Myocyte (in vitro differentiated cells): Measurements from ENCODE around the gene HAL. TPM values are rescaled to one million over a fixed set of nuclear protein-coding genes. Genes with fewer than 3 reads are reported as not detected.
A peak's percentile ranks its signal among the peaks of the same experiment; 100 is the strongest.

Experiments
- DNase-seq: peaks from one replicate; pipeline ENCODE4 v3.0.0-alpha.2; 2012; ENCODE audit warnings: low read depth
- total RNA-seq: library from RNA; depleted of rRNA; stranded (reverse); fragments of >200 nt; gene quantifications from 2 replicates; pipeline ENCODE4 v1.2.3, GENCODE V29; 2014

The HAL gene
- total RNA-seq, 1 donor from 2014 or later, result not detected

DNA sequence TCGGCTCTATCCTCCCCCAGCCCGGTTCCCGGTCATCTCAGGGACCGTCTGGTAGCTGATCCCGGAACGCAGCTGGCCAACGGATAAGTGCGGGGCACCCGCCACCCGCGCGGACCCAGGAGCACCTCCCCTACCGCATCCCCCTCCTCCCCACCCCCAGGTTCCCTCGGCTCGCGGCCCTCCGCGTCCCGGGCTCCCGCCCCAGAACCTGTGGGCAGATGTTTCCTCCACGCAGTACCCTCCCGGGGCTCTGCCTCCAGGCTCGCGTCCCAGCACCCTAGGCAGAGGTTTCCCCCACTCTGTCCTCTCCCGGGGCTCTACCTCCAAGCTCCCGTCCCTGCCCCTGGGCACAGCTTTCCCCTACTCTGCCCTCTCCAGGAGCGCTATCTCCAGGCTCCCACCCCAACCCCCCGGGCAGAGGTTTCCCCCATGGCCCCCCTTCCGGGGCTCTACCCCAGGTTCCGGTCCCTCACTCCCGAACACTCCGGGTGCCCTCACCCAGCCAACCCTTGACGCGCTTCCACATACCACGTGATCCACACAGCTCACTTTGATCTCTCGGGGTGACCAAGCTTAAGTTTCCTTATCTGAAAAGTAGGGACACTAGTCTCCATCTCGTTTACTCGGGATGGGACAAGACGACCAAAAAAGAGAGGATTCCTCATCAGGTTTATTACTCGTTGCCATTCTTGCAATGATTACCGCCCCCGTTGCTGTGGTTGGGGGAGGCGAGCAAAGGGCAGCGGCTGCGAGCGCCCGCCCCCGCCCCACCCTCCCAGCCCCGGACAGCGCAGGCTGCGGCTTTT is 53.4 kb downstream of the HAL start, which contains the start of gene CCDC38:
Gene CCDC38 (minus strand): TSS at position 91 of the 806 bp plus-strand sequence. CDS start 6,105 bp downstream, outside the sequence.
- DNase-seq, result peak; percentile 88

DNA sequence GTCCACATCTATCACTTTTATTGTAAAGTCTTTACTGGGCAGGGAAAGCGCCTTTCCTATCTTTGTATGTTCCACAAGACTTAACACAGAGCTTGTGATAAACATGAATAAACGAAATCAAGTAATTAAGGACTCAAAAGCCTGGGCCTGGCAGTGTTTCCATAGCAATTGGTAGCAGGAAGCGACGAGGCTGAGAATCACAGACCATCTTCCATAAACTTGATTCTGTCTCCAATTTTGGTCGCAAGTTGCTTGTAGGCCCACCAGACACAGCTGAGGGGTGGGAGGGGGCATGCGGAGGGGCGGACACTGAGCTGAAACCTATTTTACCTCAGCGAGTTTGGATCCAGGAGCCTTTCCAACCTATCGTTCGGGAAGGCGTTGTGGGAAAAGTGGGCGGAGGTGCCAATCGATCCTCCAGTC is 54.0 kb downstream of the HAL start:
- no peak for DNase-seq

DNA sequence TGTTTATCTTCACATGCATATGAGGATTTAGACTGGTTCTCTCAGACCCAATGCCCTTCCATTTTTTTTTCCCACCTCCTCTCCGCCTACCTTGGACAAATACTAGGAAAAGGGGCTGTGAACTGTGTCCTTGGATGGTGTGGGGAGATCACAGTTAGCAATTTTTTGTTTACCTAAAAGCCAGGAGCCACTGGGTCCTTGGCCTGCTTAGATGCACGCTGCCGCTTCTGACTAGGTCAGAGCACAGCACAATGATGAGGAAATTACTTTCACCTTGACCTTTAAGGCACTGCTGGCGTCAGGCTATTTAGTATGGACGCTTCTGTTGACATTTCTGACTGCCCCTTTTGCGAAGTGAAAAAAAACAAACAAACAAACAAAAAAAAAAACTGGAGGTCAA is 55.6 kb downstream of the HAL start:
- DNase-seq, result no peak

Other genes starting within 250 kb of the HAL start
- gene NTN4, start 205.6 kb downstream of the HAL start, total RNA-seq, result 19.8 and 33.2 TPM in 2 replicates
- gene SNRPF, start 137.4 kb downstream of the HAL start, total RNA-seq, result 7.5 and 9.4 TPM in 2 replicates
- 0.08 TPM in 1 of 2 replicates, not detected in the other for gene CCDC38, start 53.7 kb downstream of the HAL start, total RNA-seq
- 0.16 TPM in 1 of 2 replicates, not detected in the other for gene AMDHD1, start 53.0 kb downstream of the HAL start, total RNA-seq
- 55.9 and 70.6 TPM in 2 replicates for gene LTA4H, start 39.2 kb upstream of the HAL start, total RNA-seq
- gene ELK3, start 198.0 kb upstream of the HAL start, total RNA-seq, result 22.5 and 22.7 TPM in 2 replicates